ENCODE data around the gene TNNC1.

DNA sequence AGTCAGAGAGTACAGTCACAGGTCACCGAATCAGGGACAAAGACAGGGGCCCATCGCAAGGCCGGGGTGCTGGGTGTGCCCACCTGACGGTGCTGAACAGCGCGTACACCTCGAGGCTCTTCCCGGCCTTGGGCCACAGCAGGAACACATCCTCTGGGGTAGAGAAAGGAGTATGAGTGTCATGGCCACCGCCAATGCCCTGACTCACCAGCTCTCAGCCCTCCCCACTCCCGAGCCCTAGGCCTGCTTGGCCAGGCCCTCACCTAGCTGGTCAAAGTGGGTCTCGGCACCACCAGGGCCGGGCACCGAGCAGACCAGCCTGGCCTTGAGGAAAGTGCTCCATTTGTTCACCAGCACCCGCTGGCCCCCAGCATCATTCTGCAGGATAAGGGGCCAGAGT lies 13.2 kb downstream of the TNNC1 start:
- TF ChIP-seq, protein P1, sequence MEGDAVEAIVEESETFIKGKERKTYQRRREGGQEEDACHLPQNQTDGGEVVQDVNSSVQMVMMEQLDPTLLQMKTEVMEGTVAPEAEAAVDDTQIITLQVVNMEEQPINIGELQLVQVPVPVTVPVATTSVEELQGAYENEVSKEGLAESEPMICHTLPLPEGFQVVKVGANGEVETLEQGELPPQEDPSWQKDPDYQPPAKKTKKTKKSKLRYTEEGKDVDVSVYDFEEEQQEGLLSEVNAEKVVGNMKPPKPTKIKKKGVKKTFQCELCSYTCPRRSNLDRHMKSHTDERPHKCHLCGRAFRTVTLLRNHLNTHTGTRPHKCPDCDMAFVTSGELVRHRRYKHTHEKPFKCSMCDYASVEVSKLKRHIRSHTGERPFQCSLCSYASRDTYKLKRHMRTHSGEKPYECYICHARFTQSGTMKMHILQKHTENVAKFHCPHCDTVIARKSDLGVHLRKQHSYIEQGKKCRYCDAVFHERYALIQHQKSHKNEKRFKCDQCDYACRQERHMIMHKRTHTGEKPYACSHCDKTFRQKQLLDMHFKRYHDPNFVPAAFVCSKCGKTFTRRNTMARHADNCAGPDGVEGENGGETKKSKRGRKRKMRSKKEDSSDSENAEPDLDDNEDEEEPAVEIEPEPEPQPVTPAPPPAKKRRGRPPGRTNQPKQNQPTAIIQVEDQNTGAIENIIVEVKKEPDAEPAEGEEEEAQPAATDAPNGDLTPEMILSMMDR (conservative IDR thresholded peaks at IDR 0.05 in 1 of 2, IDR thresholded peaks at IDR 0.05 in 1 of 2; ENCODE audit: low read depth in 1 of 2, low read length in 2 of 2), result no peak
- no peak for TF ChIP-seq EZH2 (IDR thresholded peaks at IDR 0.05; ENCODE audit: low read length, missing control alignments)
